Activated T-cell treated with anti-CD3 and anti-CD28 coated beads, Interleukin-2, amount 50 U/mL, for 1 hour (primary cell): ENCODE results near the gene ZNF217.
"Not testable (repeated sequence)": the region's sequence is repeated elsewhere in the genome, so short reads cannot be mapped to it uniquely, and the experiment has no call there.

Experiments used
- DNase-seq: peaks from one replicate; pipeline ENCODE4 v3.0.0-alpha.2; 2020

The ZNF217 gene

GRCh38 chr20:53597030-53597482 is 3.4 kb upstream of the ZNF217 start:
- DNase-seq = no peak

DNA sequence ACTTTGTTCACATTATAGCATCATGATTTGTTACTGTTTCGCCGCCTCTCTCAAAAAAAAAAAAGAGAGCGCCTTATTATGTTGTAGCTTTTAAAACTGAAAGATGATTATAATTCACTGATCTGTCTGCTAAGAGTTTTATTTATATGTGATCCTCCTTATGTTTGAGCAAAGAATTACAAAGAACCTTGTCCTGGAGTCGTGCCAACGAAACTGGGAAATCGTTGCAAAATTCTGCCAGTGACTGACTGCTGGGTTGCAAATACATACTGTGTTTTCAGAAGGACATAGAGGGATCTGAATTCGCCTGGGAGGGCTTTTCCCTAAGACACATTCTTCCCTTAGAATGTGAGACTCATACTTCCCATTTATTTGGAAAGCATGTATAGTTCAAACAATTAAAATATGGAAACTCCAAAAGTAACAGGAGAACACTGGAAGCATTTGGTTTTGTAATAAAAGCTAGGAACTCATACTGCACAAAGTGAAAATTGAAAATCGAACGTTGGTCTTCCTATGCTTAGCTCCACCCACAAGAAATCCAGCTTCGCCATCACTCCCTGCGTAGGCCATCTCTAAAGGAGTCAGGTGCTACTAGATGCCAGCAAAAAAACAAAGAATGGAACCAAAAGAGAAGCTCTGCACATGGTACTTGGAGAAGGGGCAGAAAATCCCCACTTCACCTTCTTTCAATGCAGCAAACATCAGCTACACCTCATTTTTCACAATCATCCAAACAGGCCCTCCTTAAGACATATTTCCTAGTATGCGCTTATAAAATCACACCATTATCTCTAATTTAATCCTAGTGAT is 2.8 kb upstream of the ZNF217 start:
- not testable (repeated sequence) for DNase-seq

DNA sequence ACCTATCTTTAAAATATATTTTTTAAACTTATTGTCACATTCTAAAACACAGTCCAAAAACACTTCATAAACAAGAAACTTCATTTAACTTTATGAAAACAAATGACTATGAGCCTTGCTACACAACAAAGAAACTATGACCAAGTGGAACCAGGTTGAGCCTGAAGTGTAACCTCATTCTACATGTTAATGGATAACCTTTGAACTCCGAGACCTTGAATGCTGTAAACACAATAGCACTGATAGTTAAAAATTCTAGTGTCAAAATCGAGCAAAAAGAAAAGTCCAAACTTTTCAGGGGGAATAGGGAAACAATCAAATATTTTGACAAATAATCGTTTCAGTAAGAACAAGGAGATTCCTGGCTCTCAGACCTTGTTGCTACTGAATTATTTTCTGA is 2.1 kb upstream of the ZNF217 start:
- DNase-seq = not testable (repeated sequence)

GRCh38 chr20:53595018-53595378 is 1.4 kb upstream of the ZNF217 start:
- DNase-seq = no peak

- DNase-seq = peak; percentile 99
Measured at GRCh38 chr20:53594068-53595017, 704 bp upstream of the ZNF217 start.

- DNase-seq = peak; percentile 55
Measured at GRCh38 chr20:53592992-53593465, 610 bp downstream of the ZNF217 start.

DNA sequence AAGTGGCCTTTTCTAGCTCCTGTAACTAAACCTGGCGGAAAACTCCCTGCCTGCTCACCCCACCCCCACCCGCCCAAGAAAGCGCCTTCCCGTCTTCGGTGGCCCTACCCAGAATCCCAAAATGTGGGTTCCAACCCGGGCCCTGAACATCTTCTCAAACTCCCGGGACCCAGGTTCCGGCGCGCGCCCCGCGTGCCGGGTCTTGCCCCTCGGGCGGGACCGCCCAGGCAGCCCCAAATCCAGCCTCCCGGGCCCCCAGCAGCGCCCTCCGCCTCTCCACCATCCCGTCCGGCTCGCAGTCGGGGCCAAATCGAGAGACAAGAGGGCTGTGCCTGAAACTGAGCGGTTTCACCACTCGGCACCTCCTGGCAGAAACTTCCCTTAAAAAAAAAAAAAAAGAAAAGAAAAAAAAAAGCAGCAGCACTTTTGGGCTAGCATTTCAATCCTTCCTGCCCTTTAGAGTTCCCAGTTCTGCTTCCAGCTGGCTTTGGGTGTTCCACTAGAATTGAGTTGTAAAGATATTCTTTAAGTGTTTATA is 1.1 kb downstream of the ZNF217 start:
- peak; percentile 68 for DNase-seq

DNA sequence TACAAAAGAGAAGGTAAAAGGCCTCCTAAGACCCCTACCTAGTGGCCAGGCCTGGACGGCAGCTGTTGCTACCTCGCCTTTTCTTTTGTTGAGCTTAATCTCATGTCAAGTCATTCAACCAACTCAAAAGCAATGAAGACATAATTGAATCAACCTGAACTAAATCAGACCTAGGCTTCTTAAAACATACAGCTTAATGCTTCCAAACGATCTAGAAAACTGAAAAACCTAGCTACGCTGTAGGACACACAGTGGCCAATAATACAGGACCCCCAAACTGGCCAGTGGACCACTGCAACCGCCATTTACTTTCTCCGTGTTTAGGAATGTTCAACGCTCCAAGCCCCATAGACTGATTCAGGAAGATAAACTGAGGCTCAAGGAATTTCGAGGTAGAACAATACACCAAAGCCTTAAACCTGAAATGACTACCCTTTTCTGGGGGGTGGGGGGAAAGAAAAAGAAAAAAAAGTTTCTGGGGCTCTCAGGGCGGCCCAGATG is 1.6 kb downstream of the ZNF217 start:
- DNase-seq = peak; percentile 54

- not testable (repeated sequence) for DNase-seq
Measured at GRCh38 chr20:53591206-53591741, 2.4 kb downstream of the ZNF217 start.

- not testable (repeated sequence) for DNase-seq
Measured at GRCh38 chr20:53590608-53591007, 3.0 kb downstream of the ZNF217 start.

DNA sequence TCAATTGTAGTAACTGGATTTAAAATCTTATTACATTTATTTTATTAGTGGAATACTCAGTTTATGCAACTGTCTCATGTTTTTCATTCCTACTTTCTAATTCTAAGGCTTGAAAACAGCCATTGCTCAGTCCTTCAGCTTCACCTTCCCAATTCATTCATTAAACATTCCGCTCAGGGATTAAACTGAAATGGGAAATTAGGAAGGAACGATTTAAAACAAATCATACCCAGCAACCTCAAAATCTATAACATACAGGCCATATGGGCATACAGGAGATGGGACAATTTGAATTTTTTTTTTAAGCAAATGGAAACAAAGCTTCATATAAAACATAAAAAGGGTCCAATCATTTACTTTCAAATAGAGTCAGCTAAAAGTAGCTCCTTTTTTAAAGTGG is 3.5 kb downstream of the ZNF217 start:
- DNase-seq = not testable (repeated sequence)

- not testable (repeated sequence) for DNase-seq
Measured at GRCh38 chr20:53589321-53590065, 4.1 kb downstream of the ZNF217 start.

DNA sequence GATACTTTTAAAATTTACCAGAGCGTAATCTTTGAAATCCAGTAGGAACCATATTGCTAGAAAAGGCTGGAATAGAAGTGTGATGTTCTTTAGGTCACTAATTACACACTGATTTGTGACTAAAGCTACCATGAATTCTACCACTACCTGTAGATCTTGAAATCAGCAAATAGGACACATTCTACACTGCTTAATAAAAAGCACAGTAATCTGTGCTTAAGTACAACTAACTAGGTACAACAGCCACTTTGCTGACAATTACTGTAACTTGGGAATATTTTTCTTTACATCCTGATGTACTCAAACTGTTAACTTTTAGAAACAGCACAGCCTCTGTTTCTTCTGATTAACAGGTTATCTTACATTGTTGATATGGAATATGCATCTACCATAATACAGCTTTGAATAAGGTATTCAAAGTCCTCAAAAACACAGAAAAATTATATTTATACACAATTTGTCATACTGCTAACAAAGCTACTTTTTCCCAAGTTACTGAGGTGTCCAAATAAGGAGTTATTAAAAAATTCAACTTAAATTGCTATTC is 6.4 kb downstream of the ZNF217 start:
- DNase-seq = not testable (repeated sequence)

GRCh38 chr20:53586640-53587039 is 7.0 kb downstream of the ZNF217 start:
- DNase-seq = no peak

DNA sequence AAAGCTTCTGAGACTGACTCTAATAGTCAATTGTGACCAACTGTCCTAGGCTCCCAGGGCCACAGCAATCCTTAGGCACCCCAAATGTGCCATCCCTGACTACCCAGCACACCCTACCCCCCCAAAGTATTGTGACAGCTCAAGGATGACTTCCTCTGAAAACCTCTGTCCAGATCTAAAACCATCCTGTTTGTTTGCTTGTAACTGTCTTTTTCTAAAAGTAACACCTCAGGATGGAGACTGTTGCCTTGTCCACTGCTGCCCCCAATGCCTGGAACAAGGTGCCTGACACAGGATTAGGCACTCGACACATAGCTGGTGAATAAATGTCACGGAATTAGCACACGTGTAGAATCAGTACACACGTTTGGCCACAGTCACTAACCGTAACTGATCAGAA is 7.7 kb downstream of the ZNF217 start:
- not testable (repeated sequence) for DNase-seq

DNA sequence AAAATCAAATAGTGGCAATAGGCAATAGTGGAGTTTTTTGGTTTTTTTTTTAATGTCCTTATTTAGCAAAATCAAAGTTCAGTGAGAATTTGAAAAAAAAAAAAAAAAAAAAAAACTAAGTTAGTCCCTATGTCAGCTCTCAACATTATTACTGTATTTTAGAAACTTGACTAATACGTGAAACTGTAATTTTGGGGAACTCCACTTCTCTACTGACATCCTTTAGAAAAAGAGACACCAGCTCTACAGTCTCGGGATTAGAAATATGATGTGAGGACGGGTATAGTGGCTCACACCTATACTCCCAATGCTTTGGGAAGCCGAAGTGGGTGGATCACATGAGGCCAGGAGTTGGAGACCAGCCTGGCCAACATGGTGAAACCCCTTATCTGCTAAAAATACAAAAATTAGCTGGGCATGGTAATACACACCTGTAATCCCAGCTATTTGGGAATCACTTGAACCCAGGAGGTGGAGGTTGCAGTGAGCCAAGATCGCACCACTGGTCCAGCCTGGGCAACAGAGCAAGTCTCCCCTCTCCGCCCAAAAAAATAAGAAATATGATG is 8.6 kb downstream of the ZNF217 start:
- DNase-seq = not testable (repeated sequence)

DNA sequence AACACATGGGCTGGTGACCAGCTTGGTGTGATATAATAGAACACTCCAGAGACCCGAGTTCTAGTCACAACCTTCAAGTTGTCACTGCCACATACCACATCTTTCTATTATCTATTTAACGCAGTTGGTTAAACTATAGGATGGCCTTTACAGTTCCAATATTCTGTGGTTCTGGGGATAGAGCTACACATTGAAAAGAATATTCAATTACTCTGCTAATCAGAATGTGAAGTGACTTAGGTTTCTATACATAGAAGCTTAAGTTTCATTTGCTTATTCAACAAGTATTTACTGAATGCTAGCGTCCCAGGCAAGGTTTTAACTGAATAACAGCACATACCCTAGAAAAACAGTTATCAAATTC is 9.1 kb downstream of the ZNF217 start:
- not testable (repeated sequence) for DNase-seq

DNA sequence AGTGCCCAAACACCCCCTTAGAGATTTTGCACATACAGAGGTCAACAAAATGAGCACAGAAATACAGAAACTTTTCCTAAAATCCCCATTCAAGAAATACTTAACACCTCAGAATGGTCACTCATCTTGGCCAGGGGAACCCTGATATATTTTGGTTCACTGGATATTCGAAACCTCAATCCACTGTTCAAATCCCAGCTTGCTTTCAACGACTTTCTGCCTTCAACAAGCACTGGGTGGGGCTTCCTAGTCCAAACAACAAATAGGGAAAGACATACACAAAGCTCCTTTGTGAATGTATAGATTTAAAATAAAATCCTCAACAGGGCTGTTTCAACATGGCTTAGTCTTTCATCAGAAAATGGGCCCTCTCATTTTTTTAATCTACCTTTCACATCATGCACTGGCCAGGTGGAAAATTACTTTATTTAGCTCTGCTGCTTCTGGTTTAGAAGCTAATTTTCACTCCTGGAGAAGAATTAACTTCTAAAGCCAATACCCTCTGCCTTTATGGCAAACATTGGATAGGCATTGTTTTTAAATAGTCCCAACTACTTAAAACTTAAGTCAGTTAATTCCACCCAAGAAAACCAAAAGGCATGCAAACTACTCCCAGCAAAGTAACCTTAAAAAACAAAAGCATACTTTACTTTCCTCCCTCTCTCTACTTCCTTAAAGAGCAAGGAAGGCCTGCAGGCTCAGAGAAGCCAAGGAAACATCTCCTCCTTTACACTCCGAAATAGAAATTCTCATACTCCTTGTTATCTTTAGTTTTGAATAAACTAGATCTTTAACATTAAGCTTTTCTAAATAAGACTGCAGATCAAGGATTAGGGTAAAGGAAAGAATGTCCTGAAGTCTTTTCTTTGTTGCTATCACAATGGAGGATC is 9.7 kb downstream of the ZNF217 start:
- not testable (repeated sequence) for DNase-seq

DNA sequence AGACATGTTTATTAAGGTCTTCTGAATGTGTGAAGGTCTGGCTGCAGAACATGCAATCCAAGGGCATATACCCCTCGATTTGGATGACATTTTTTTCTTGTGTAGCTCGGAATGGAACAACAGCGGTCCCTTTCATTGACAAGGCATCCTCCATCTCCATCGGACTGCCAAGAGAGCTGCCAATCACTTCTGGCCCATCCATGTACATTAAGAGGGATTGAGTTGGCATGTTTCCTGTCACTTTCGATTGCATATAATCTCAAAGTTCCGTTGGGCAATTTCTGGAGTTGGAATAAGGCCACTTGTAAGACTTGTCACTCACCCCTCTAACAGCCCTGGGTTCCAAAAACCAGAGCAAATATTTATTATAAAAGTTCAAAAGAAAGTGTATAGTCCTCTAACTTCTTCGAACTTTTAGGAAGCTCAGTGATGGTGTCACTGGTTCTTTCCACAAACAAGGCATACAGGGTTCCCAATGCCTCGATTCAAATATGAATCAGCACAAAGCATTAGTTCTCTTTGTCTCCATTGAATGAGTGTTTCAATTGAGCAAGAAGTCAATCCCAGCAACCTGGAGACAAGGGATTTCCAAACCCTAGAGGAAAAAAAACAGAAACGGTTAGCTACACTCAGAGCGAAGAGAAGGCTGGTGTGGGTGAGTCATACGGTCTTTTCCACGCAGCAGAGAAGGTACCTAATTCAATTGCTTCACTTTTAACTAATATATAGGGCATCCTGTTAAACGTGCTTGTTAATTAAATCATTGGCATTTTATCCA is 10.9 kb downstream of the ZNF217 start:
- DNase-seq = no peak

GRCh38 chr20:53582251-53582570 is 11.4 kb downstream of the ZNF217 start:
- DNase-seq = no peak
